Measurements from ENCODE around the gene DCTD.

DNA sequence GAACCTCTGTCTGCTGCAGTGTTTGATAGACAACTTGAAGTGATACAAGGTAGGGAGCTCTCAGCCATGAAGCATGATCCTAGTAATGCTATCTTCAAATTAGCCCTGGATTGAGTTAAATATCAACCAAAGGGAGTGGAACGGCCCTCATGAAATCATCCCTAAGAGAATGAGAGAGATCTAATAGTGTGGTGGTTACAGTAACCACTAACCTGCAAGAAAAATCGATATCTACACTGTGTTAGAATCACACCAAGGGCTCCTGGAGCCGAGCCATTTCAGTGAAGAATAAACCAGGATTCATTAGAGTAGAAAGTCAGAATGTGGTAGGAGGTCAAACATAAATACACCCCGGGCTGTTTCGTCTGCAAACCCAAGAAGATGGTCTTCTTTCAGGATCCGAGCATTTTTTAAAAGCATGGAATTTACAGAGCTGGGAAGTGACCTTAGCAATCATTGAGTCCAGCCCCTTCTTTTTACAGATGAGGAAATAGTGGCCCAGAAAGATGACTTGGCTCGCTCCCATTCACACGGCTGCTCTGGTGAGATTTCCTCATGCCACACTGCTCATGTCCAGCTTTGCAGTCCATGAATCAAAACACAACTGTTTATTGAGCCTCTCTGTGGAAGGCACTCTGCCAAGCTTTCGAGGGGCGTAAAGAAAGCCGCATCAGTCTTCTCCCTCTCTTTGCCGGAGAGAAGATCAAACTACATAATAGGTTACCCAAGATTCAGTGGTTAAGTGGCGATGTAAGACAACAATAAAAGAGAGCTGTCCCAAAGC is 5.5 kb upstream of the DCTD start:
- TF ChIP-seq, protein P1, sequence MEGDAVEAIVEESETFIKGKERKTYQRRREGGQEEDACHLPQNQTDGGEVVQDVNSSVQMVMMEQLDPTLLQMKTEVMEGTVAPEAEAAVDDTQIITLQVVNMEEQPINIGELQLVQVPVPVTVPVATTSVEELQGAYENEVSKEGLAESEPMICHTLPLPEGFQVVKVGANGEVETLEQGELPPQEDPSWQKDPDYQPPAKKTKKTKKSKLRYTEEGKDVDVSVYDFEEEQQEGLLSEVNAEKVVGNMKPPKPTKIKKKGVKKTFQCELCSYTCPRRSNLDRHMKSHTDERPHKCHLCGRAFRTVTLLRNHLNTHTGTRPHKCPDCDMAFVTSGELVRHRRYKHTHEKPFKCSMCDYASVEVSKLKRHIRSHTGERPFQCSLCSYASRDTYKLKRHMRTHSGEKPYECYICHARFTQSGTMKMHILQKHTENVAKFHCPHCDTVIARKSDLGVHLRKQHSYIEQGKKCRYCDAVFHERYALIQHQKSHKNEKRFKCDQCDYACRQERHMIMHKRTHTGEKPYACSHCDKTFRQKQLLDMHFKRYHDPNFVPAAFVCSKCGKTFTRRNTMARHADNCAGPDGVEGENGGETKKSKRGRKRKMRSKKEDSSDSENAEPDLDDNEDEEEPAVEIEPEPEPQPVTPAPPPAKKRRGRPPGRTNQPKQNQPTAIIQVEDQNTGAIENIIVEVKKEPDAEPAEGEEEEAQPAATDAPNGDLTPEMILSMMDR (IDR thresholded peaks at IDR 0.05; ENCODE audit: poor library complexity) = no peak
- TF ChIP-seq EZH2 (IDR thresholded peaks at IDR 0.05; ENCODE audit: borderline replicate concordance) = no peak
